HepG2 (cell line): Measurements from ENCODE around the gene ARIH2. TPM values are rescaled to one million over a fixed set of nuclear protein-coding genes. Genes with fewer than 3 reads are reported as not detected.

ENCODE experiments used
- ADNP ChIP-seq: sonication (generic); formaldehyde crosslinking; IDR thresholded peaks from 2 replicates; pipeline ENCODE4 v1.4.0; 2020; ENCODE audit warnings: missing genetic modification reagents
- ATF7 ChIP-seq, 2 experiments: fragments of 450-650 bp in 1 of 2; sonication (generic) in 1 of 2; formaldehyde crosslinking in 1 of 2; IDR thresholded peaks; 2 replicates each; pipeline versions ENCODE4 v1.4.0 to v1.6.1; 2016 to 2020; ENCODE audit warnings: antibody characterized with exemption in 1 of 2, mild to moderate bottlenecking in 1 of 2, missing genetic modification reagents in 1 of 2
- GTF2F1 ChIP-seq: fragments of 150-350 bp; IDR thresholded peaks from 2 replicates; pipeline ENCODE4 v1.6.1; 2014; ENCODE audit warnings: low read length
- HDAC6 ChIP-seq: fragments of 200-600 bp; sonication (generic); IDR thresholded peaks from 2 replicates; pipeline ENCODE4 v1.7.0; 2017; ENCODE audit warnings: mild to moderate bottlenecking, antibody characterized with exemption, low read length, low read depth
- HNRNPL ChIP-seq: fragments of 200-400 bp; formaldehyde crosslinking; IDR thresholded peaks from 2 replicates; pipeline ENCODE4 v1.6.1; 2017; ENCODE audit warnings: mild to moderate bottlenecking, low read depth, low read length
- KLF13 ChIP-seq: sonication (generic); formaldehyde crosslinking; IDR thresholded peaks from 2 replicates; pipeline ENCODE4 v1.4.0; 2020; ENCODE audit warnings: mild to moderate bottlenecking, missing genetic modification reagents
- MIER3 ChIP-seq: IDR thresholded peaks from 2 replicates; pipeline ENCODE4 v1.6.1; 2016; ENCODE audit warnings: missing compliant biosample characterization, borderline replicate concordance
- MXD4 ChIP-seq: IDR thresholded peaks from 2 replicates; pipeline ENCODE4 v1.6.1; 2016; ENCODE audit warnings: mild to moderate bottlenecking, missing biosample characterization, missing genetic modification reagents
- NCOA2 ChIP-seq: sonication (generic); formaldehyde crosslinking; IDR thresholded peaks from 2 replicates; pipeline ENCODE4 v1.8.0; 2022; ENCODE audit warnings: inconsistent platforms
- NCOA5 ChIP-seq: sonication (generic); formaldehyde crosslinking; IDR thresholded peaks from 2 replicates; pipeline ENCODE4 v1.4.0; 2020; ENCODE audit warnings: missing genetic modification reagents
- POLR2G ChIP-seq: fragments of 200-400 bp; formaldehyde crosslinking; IDR thresholded peaks from 2 replicates; pipeline ENCODE4 v1.6.1; 2018; ENCODE audit warnings: mild to moderate bottlenecking, low read depth, low read length, moderate library complexity
- TGIF2 ChIP-seq: IDR thresholded peaks from 2 replicates; pipeline ENCODE4 v1.6.1; 2016; ENCODE audit warnings: control low read depth, missing compliant biosample characterization
- YEATS2 ChIP-seq: sonication (generic); formaldehyde crosslinking; IDR thresholded peaks from 2 replicates; pipeline ENCODE4 v1.4.0; 2020; ENCODE audit warnings: missing genetic modification reagents, borderline replicate concordance
- ZFX ChIP-seq: sonication (generic); formaldehyde crosslinking; IDR thresholded peaks from 2 replicates; pipeline ENCODE4 v1.4.0; 2020; ENCODE audit warnings: mild to moderate bottlenecking, low read depth, missing genetic modification reagents, moderate library complexity
- ZNF136 ChIP-seq: sonication (generic); formaldehyde crosslinking; IDR thresholded peaks from 2 replicates; pipeline ENCODE4 v1.8.1; 2022; ENCODE audit warnings: low read depth, mild to moderate bottlenecking, moderate library complexity, missing genetic modification reagents
- ZNF335 ChIP-seq: sonication (generic); formaldehyde crosslinking; IDR thresholded peaks from 2 replicates; pipeline ENCODE4 v1.4.0; 2020; ENCODE audit warnings: missing genetic modification reagents
- polyA plus RNA-seq, 8 experiments: library from polyadenylated mRNA; depleted of rRNA in 3 of 8; stranded (reverse) in 7 of 8; unstranded in 1 of 8; fragments of >200 nt; fragmentation: Illumina TruSeq in 4 of 8; extraction: Trizol in 4 of 8; gene quantifications; 2 replicates each; pipeline versions ENCODE4 v1.2.1 to v1.2.3, GENCODE V29; 2011 to 2016; ENCODE audit warnings: low read depth in 4 of 8, missing spikeins in 1 of 8, mixed read lengths in 1 of 8; ENCODE audit not compliant: insufficient read depth in 1 of 8
- total RNA-seq, 5 experiments: library from RNA; depleted of rRNA; stranded (reverse); fragments of >200 nt; fragmentation: Illumina TruSeq; extraction: Trizol; gene quantifications; 2 replicates each; pipeline ENCODE4 v1.2.3, GENCODE V29; 2016; ENCODE audit warnings: low read depth in 1 of 5
- TF ChIP-seq, protein P1 (sequence below): IDR thresholded peaks from 2 replicates; pipeline ENCODE4 v1.4.0; 2020; ENCODE audit warnings: mild to moderate bottlenecking, missing genetic modification reagents
- TF ChIP-seq, protein P2 (sequence below): sonication (generic); formaldehyde crosslinking; IDR thresholded peaks from 2 replicates; pipeline ENCODE4 v1.4.0; 2020; ENCODE audit warnings: low read depth, mild to moderate bottlenecking, missing genetic modification reagents
- TF ChIP-seq, protein P3 (sequence below): sonication (generic); formaldehyde crosslinking; IDR thresholded peaks from 2 replicates; pipeline ENCODE4 v1.4.0; 2020; ENCODE audit warnings: missing genetic modification reagents
- TF ChIP-seq, protein P4 (sequence below): conservative IDR thresholded peaks from 2 replicates; pipeline ENCODE4 v1.6.1; 2018; ENCODE audit warnings: missing genetic modification reagents
- TF ChIP-seq, protein P5 (sequence below): IDR thresholded peaks from 2 replicates; pipeline ENCODE4 v1.6.1; 2016; ENCODE audit warnings: mild to moderate bottlenecking, missing biosample characterization, missing genetic modification reagents

Gene ARIH2
- total and polyA plus RNA-seq, 2 of the 13 experiments (the other 11 are each of a cell fraction or from before 2014, with no cell fraction given), result 64.8 to 83.3 TPM

DNA sequence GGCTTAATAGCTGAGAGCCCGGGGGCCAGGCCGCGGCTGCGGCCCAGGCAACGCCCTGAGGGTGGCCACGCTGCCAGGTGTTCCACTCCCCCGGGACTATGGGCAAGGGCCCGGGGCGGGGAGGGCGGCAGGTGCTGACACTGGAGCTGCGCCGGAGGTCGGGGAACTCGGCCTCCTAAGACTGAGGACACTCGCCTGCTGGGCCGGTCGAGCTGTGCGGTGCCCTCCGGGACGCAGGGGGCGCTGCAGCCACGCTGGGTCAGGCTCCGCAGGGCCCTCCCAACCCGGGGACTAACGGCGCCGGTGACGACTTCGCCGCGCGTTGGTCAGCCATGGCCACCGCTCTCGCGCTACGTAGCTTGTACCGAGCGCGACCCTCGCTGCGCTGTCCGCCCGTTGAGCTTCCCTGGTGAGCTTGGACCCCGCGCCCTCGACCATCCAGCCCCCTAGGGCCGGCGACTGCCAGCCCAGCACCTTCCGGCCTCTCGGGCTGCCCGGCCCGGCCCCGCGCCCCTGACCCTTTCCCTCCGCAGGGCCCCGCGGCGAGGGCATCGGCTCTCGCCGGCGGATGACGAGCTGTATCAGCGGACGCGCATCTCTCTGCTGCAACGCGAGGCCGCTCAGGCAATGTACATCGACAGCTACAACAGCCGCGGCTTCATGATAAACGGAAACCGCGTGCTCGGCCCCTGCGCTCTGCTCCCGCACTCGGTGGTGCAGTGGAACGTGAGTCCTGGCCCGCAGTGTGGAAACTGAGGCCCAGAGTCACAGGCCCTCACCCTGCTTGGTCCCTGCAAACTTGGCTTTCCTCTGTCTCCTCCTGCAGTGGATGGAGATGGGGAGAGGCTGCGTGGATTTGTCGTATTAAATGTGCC, 103.4 kb downstream of the ARIH2 start, which contains the start of gene NDUFAF3 (continued):
- TF ChIP-seq, protein P1, sequence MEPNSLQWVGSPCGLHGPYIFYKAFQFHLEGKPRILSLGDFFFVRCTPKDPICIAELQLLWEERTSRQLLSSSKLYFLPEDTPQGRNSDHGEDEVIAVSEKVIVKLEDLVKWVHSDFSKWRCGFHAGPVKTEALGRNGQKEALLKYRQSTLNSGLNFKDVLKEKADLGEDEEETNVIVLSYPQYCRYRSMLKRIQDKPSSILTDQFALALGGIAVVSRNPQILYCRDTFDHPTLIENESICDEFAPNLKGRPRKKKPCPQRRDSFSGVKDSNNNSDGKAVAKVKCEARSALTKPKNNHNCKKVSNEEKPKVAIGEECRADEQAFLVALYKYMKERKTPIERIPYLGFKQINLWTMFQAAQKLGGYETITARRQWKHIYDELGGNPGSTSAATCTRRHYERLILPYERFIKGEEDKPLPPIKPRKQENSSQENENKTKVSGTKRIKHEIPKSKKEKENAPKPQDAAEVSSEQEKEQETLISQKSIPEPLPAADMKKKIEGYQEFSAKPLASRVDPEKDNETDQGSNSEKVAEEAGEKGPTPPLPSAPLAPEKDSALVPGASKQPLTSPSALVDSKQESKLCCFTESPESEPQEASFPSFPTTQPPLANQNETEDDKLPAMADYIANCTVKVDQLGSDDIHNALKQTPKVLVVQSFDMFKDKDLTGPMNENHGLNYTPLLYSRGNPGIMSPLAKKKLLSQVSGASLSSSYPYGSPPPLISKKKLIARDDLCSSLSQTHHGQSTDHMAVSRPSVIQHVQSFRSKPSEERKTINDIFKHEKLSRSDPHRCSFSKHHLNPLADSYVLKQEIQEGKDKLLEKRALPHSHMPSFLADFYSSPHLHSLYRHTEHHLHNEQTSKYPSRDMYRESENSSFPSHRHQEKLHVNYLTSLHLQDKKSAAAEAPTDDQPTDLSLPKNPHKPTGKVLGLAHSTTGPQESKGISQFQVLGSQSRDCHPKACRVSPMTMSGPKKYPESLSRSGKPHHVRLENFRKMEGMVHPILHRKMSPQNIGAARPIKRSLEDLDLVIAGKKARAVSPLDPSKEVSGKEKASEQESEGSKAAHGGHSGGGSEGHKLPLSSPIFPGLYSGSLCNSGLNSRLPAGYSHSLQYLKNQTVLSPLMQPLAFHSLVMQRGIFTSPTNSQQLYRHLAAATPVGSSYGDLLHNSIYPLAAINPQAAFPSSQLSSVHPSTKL (CRISPR knock-in tag), result peak; percentile 55
- TF ChIP-seq MIER3 (no peak), ADNP (CRISPR knock-in tag) (0 out of 2 replicates have a peak, but pooled peaks have one; percentile 37), MXD4 (CRISPR knock-in tag) (peak; percentile 61; the same call in 1 of the 2 replicates), GTF2F1 (peak; percentile 69; the same call in 1 of the 2 replicates), POLR2G (no peak), ATF7 (IDR thresholded peaks at IDR 0.05) (no peak), ATF7 (CRISPR knock-in tag; IDR thresholded peaks at IDR 0.05) (peak; percentile 26; the same call in 1 of the 2 replicates), ZFX (CRISPR knock-in tag) (peak; percentile 74; the same call in 1 of the 2 replicates), YEATS2 (CRISPR knock-in tag) (peak; percentile 91), ZNF136 (CRISPR knock-in tag) (no peak; the same call in 1 of the 2 replicates), HDAC6 (no peak), KLF13 (CRISPR knock-in tag) (no peak), HNRNPL (peak; percentile 17; the same call in 1 of the 2 replicates), TGIF2 (CRISPR knock-in tag) (peak; percentile 82), NCOA2 (0 out of 2 replicates have a peak, but pooled peaks have one; percentile 21), ZNF335 (no peak; the same call in 1 of the 2 replicates), NCOA5 (CRISPR knock-in tag) (0 out of 2 replicates have a peak, but pooled peaks have one; percentile 46)
- TF ChIP-seq, protein P2, sequence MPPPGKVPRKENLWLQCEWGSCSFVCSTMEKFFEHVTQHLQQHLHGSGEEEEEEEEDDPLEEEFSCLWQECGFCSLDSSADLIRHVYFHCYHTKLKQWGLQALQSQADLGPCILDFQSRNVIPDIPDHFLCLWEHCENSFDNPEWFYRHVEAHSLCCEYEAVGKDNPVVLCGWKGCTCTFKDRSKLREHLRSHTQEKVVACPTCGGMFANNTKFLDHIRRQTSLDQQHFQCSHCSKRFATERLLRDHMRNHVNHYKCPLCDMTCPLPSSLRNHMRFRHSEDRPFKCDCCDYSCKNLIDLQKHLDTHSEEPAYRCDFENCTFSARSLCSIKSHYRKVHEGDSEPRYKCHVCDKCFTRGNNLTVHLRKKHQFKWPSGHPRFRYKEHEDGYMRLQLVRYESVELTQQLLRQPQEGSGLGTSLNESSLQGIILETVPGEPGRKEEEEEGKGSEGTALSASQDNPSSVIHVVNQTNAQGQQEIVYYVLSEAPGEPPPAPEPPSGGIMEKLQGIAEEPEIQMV (CRISPR knock-in tag), result peak; percentile 38; the same call in 1 of the 2 replicates
- TF ChIP-seq, protein P3, sequence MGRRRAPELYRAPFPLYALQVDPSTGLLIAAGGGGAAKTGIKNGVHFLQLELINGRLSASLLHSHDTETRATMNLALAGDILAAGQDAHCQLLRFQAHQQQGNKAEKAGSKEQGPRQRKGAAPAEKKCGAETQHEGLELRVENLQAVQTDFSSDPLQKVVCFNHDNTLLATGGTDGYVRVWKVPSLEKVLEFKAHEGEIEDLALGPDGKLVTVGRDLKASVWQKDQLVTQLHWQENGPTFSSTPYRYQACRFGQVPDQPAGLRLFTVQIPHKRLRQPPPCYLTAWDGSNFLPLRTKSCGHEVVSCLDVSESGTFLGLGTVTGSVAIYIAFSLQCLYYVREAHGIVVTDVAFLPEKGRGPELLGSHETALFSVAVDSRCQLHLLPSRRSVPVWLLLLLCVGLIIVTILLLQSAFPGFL (CRISPR knock-in tag), result no peak
- TF ChIP-seq, protein P4, sequence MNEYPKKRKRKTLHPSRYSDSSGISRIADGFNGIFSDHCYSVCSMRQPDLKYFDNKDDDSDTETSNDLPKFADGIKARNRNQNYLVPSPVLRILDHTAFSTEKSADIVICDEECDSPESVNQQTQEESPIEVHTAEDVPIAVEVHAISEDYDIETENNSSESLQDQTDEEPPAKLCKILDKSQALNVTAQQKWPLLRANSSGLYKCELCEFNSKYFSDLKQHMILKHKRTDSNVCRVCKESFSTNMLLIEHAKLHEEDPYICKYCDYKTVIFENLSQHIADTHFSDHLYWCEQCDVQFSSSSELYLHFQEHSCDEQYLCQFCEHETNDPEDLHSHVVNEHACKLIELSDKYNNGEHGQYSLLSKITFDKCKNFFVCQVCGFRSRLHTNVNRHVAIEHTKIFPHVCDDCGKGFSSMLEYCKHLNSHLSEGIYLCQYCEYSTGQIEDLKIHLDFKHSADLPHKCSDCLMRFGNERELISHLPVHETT (CRISPR knock-in tag), result peak; percentile 95
- TF ChIP-seq, protein P5, sequence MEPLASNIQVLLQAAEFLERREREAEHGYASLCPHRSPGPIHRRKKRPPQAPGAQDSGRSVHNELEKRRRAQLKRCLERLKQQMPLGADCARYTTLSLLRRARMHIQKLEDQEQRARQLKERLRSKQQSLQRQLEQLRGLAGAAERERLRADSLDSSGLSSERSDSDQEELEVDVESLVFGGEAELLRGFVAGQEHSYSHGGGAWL, result peak; percentile 82
